ENCODE measurements around the gene ATP1B4. TPM values are rescaled to one million over a fixed set of nuclear protein-coding genes. Genes with fewer than 3 reads are reported as not detected.
A peak's percentile ranks its signal among the peaks of the same experiment; 100 is the strongest.

ATP1B4 gene
- total RNA-seq, 1 experiment from 2014 or later: not detected

- ATAC-seq: peak; percentile 84
- Mint-ChIP-seq H3K4me3 (no peak overlapping the region), H3K4me1 (peaks cover 20% of the 10 kb centered on the region), H3K9me3 (no peaks in the 10 kb centered on the region), H3K27me3 (ENCODE audit: low read depth) (no peaks in the 10 kb centered on the region), H3K27ac (no peak overlapping the region), H3K36me3 (no peaks in the 10 kb centered on the region)
- TF ChIP-seq USF1 (CRISPR knock-in tag; IDR thresholded peaks at IDR 0.05): peak; percentile 56; the same call in 1 of the 2 replicates
- TF ChIP-seq, protein P1, sequence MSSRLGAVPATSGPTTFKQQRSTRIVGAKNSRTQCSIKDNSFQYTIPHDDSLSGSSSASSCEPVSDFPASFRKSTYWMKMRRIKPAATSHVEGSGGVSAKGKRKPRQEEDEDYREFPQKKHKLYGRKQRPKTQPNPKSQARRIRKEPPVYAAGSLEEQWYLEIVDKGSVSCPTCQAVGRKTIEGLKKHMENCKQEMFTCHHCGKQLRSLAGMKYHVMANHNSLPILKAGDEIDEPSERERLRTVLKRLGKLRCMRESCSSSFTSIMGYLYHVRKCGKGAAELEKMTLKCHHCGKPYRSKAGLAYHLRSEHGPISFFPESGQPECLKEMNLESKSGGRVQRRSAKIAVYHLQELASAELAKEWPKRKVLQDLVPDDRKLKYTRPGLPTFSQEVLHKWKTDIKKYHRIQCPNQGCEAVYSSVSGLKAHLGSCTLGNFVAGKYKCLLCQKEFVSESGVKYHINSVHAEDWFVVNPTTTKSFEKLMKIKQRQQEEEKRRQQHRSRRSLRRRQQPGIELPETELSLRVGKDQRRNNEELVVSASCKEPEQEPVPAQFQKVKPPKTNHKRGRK (CRISPR knock-in tag; IDR thresholded peaks at IDR 0.05; ENCODE audit: borderline replicate concordance): no peak
- TF ChIP-seq, protein P2, sequence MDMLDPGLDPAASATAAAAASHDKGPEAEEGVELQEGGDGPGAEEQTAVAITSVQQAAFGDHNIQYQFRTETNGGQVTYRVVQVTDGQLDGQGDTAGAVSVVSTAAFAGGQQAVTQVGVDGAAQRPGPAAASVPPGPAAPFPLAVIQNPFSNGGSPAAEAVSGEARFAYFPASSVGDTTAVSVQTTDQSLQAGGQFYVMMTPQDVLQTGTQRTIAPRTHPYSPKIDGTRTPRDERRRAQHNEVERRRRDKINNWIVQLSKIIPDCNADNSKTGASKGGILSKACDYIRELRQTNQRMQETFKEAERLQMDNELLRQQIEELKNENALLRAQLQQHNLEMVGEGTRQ (CRISPR knock-in tag; IDR thresholded peaks at IDR 0.05): peak; percentile 71
- DNase-seq (ENCODE audit: low spot score): no peak
- POLR2A ChIA-PET: no interaction called here
- CTCF ChIA-PET: interaction anchor here (1.0 to 1.4 kb wide), 4 partner anchors 16 to 105 kb away, joined by 3 to 15 read pairs (median 4); no protein-coding TSS in a partner anchor
Measured at GRCh38 chrX:120380699-120381098, 18.8 kb downstream of the ATP1B4 start.

- ATAC-seq: no peak
- H3K27me3 Mint-ChIP-seq (ENCODE audit: low read depth): peaks cover 3% of the 10 kb centered on the region; the same call in 1 of the 2 replicates
Measured at GRCh38 chrX:120401301-120401700, 39.4 kb downstream of the ATP1B4 start.

More at GRCh38 chrX:120401301-120401700, 39.4 kb downstream of the ATP1B4 start:
- no peaks in the 10 kb centered on the region for H3K36me3 Mint-ChIP-seq
- TF ChIP-seq, protein P3, sequence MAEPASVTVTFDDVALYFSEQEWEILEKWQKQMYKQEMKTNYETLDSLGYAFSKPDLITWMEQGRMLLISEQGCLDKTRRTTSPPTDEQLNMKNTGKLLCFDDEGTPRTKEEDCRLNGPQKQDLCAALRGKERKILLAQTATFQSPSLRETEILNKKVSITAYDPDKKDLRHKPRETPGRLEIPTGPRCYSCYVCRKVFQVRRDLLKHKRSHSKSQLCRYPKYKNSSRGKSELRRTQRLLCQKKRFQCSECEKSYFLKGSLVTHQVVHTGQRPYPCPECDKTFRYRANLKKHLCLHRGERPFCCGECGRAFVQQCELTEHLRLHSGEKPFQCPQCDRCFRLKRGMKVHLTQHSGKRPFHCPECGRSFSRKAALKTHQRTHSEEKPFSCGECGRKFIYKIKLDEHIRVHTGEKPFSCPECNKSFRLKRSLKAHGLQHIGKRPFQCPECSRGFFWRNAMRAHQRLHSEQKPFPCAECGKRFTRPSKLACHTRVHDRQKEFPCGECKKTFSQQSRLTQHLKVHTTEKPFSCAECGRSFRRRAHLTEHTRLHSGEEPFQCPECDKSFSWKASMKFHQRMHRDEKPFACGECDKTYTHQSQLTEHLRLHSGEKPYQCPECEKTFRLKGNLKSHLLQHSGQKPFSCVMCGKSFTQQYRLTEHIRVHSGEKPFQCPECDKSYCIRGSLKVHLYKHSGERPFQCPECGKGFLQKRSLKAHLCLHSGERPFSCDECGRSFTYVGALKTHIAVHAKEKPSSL (CRISPR knock-in tag; conservative IDR thresholded peaks at IDR 0.05): no peak
- TF ChIP-seq TEAD4 (CRISPR knock-in tag; IDR thresholded peaks at IDR 0.05): no peak
- no peak for TF ChIP-seq CDX4 (CRISPR knock-in tag; IDR thresholded peaks at IDR 0.05; ENCODE audit: borderline replicate concordance)
- TF ChIP-seq ATF1 (CRISPR knock-in tag; IDR thresholded peaks at IDR 0.05): no peak
- TF ChIP-seq SOX15 (CRISPR knock-in tag; IDR thresholded peaks at IDR 0.05): no peak
- no peak for TF ChIP-seq NFATC4 (CRISPR knock-in tag; IDR thresholded peaks at IDR 0.05)
- no peak for TF ChIP-seq GRHL2 (CRISPR knock-in tag; IDR thresholded peaks at IDR 0.05; ENCODE audit: insufficient replicate concordance, severe bottlenecking)
- TF ChIP-seq, protein P4, sequence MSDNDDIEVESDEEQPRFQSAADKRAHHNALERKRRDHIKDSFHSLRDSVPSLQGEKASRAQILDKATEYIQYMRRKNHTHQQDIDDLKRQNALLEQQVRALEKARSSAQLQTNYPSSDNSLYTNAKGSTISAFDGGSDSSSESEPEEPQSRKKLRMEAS (CRISPR knock-in tag; IDR thresholded peaks at IDR 0.05): no peak
- no peak for TF ChIP-seq ZNF219 (CRISPR knock-in tag; IDR thresholded peaks at IDR 0.05; ENCODE audit: borderline replicate concordance)
- TF ChIP-seq, protein P5, sequence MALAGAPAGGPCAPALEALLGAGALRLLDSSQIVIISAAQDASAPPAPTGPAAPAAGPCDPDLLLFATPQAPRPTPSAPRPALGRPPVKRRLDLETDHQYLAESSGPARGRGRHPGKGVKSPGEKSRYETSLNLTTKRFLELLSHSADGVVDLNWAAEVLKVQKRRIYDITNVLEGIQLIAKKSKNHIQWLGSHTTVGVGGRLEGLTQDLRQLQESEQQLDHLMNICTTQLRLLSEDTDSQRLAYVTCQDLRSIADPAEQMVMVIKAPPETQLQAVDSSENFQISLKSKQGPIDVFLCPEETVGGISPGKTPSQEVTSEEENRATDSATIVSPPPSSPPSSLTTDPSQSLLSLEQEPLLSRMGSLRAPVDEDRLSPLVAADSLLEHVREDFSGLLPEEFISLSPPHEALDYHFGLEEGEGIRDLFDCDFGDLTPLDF (CRISPR knock-in tag; IDR thresholded peaks at IDR 0.05): no peak
- no peak for TF ChIP-seq KAT7 (CRISPR knock-in tag; IDR thresholded peaks at IDR 0.05; ENCODE audit: borderline replicate concordance)
- no peak for TF ChIP-seq FOXP1 (CRISPR knock-in tag; IDR thresholded peaks at IDR 0.05; ENCODE audit: borderline replicate concordance)
- no peak for TF ChIP-seq SMAD3 (CRISPR knock-in tag; IDR thresholded peaks at IDR 0.05; ENCODE audit: borderline replicate concordance)
- no peak for TF ChIP-seq NFE2L1 (CRISPR knock-in tag; IDR thresholded peaks at IDR 0.05)
- TF ChIP-seq CREB1 (CRISPR knock-in tag; IDR thresholded peaks at IDR 0.05): no peak
- TF ChIP-seq SMAD4 (CRISPR knock-in tag; IDR thresholded peaks at IDR 0.05): no peak
- no peak for TF ChIP-seq RORB (CRISPR knock-in tag; IDR thresholded peaks at IDR 0.05)
- ChIA-PET CTCF (interaction anchor here (1.4 kb wide), 1 partner anchor 51 kb away, joined by 3 read pairs; no protein-coding TSS in a partner anchor), POLR2A (no interaction called here)
- no peaks in the 10 kb centered on the region for H3K9me3 Mint-ChIP-seq
- no peak overlapping the region for H3K27ac Mint-ChIP-seq
- DNase-seq (ENCODE audit: low spot score): no peak
- H3K4me1 Mint-ChIP-seq: no peaks in the 10 kb centered on the region
- no peak overlapping the region for H3K4me3 Mint-ChIP-seq

Measured in WTC11 (cell line).